HG02840 (cell line): ENCODE results near the gene PRDM11.

Source experiments
- ATAC-seq: cut with Tn5 transposase; IDR thresholded peaks from one replicate; pipeline ENCODE4 v1.9.1; 2021; ENCODE audit warnings: mild to moderate bottlenecking, moderate library complexity, moderate number of reproducible peaks; ENCODE audit not compliant: unreplicated experiment, low FRiP score

The PRDM11 gene

GRCh38 chr11:45254070-45254469, 107.6 kb downstream of the PRDM11 start:
- ATAC-seq, result no peak

- ATAC-seq, result no peak
Measured at GRCh38 chr11:45258982-45259530, 112.6 kb downstream of the PRDM11 start.

GRCh38 chr11:45259592-45259991, 113.2 kb downstream of the PRDM11 start:
- ATAC-seq, result no peak

- ATAC-seq, result no peak
Measured at GRCh38 chr11:45260071-45260470, 113.6 kb downstream of the PRDM11 start.

- no peak for ATAC-seq
Measured at GRCh38 chr11:45262900-45263299, 116.5 kb downstream of the PRDM11 start.

- ATAC-seq, result no peak
Measured at GRCh38 chr11:45263773-45264172, 117.3 kb downstream of the PRDM11 start.

- ATAC-seq, result no peak
Measured at GRCh38 chr11:45264839-45265515, 118.5 kb downstream of the PRDM11 start.

GRCh38 chr11:45265969-45266675, 119.7 kb downstream of the PRDM11 start:
- ATAC-seq, result no peak

GRCh38 chr11:45266676-45267020, 120.2 kb downstream of the PRDM11 start:
- no peak for ATAC-seq

GRCh38 chr11:45267052-45267451, 120.6 kb downstream of the PRDM11 start:
- ATAC-seq, result no peak

GRCh38 chr11:45267652-45268299, 121.3 kb downstream of the PRDM11 start:
- no peak for ATAC-seq

GRCh38 chr11:45269678-45270077, 123.2 kb downstream of the PRDM11 start:
- ATAC-seq, result no peak

GRCh38 chr11:45270946-45271716, 124.7 kb downstream of the PRDM11 start:
- no peak for ATAC-seq

GRCh38 chr11:45272701-45273100, 126.3 kb downstream of the PRDM11 start:
- ATAC-seq, result no peak

GRCh38 chr11:45273509-45273908, 127.1 kb downstream of the PRDM11 start:
- no peak for ATAC-seq

GRCh38 chr11:45274206-45274605, 127.8 kb downstream of the PRDM11 start:
- ATAC-seq, result no peak

GRCh38 chr11:45275828-45276227, 129.4 kb downstream of the PRDM11 start:
- no peak for ATAC-seq

GRCh38 chr11:45278714-45279113, 132.3 kb downstream of the PRDM11 start:
- no peak for ATAC-seq

GRCh38 chr11:45279645-45280044, 133.2 kb downstream of the PRDM11 start:
- ATAC-seq, result no peak

- no peak for ATAC-seq
Measured at GRCh38 chr11:45280449-45280848, 134.0 kb downstream of the PRDM11 start.

GRCh38 chr11:45282081-45282480, 135.6 kb downstream of the PRDM11 start:
- no peak for ATAC-seq
